IMR-90 (cell line): Measurements from ENCODE around the gene LPIN1. TPM values are rescaled to one million over a fixed set of nuclear protein-coding genes. Genes with fewer than 3 reads are reported as not detected.

Experiments
- ATAC-seq: fragments of 200-7000 bp; cut with Tn5 transposase; 2 replicates; pipeline ENCODE4 v1.9.1; 2020; ENCODE audit warnings: low read depth, mild to moderate bottlenecking, moderate library complexity
- BruUV-seq: library from RNA; stranded (reverse); fragments of 400-500 nt; replicated peaks from 2 replicates; lab custom pipeline; 2021; lab: Mats Ljungman, UMichigan
- CTCF ChIA-PET: fragments of 300-600 bp; formaldehyde crosslinking; extraction: SDS; loops from one replicate; lab custom pipeline; 2021; ENCODE audit warnings: antibody characterized with exemption; lab: Yijun Ruan, JAX
- POLR2A ChIA-PET: fragments of 300-600 bp; sonication (Branson Sonifier 250); formaldehyde crosslinking; loops from one replicate; lab custom pipeline; 2022; ENCODE audit warnings: antibody characterized with exemption; ENCODE audit not compliant: unreplicated experiment; lab: Charles Lee
- DNase-seq: peaks from one replicate; pipeline ENCODE4 v3.0.0; 2013
- H2AFZ ChIP-seq: replicated peaks from 2 replicates; pipeline ENCODE3; 2013; ENCODE audit warnings: low read length, mild to moderate bottlenecking; ENCODE audit not compliant: poor library complexity
- H2AK5ac ChIP-seq: 2 replicates; pipeline ENCODE4 v1.6.1; 2013; ENCODE audit warnings: low read depth, low read length, inconsistent platforms
- H2AK9ac ChIP-seq: replicated peaks from 2 replicates; pipeline ENCODE3; 2013; ENCODE audit warnings: mild to moderate bottlenecking, low read depth, low read length, moderate library complexity; ENCODE audit not compliant: poor library complexity
- H2BK120ac ChIP-seq: 2 replicates; pipeline ENCODE4 v1.6.1; 2013; ENCODE audit warnings: low read depth, low read length, inconsistent platforms
- H2BK15ac ChIP-seq: 3 replicates; pipeline ENCODE4 v1.6.1; 2013; ENCODE audit warnings: low read depth, low read length, inconsistent platforms
- H2BK20ac ChIP-seq: 2 replicates; pipeline ENCODE4 v1.6.1; 2013; ENCODE audit warnings: low read depth, mild to moderate bottlenecking, inconsistent platforms, low read length, moderate library complexity
- H2BK5ac ChIP-seq: 2 replicates; pipeline ENCODE4 v1.6.1; 2013; ENCODE audit warnings: mild to moderate bottlenecking, low read depth, low read length, inconsistent platforms; ENCODE audit not compliant: poor library complexity, severe bottlenecking
- H3K14ac ChIP-seq: replicated peaks from 2 replicates; pipeline ENCODE4 v1.6.1; 2013; ENCODE audit warnings: low read depth, low read length, inconsistent platforms
- H3K18ac ChIP-seq: 2 replicates; pipeline ENCODE4 v1.6.1; 2013; ENCODE audit warnings: low read depth, low read length, control low read depth
- H3K23ac ChIP-seq: 2 replicates; pipeline ENCODE4 v1.6.1; 2013; ENCODE audit warnings: low read depth, low read length, inconsistent platforms
- H3K27ac ChIP-seq: 2 replicates; pipeline ENCODE4 v1.5.1; 2013; ENCODE audit warnings: mild to moderate bottlenecking, control low read depth, low read length; ENCODE audit not compliant: insufficient read depth
- H3K27me3 ChIP-seq: 2 replicates; pipeline ENCODE4 v1.6.1; 2013; ENCODE audit warnings: low read length; ENCODE audit not compliant: control insufficient read depth, insufficient read depth
- H3K36me3 ChIP-seq: 2 replicates; pipeline ENCODE4 v1.6.1; 2013; ENCODE audit warnings: low read length, mixed read lengths; ENCODE audit not compliant: control insufficient read depth, insufficient read depth
- H3K4ac ChIP-seq: 2 replicates; pipeline ENCODE4 v1.6.1; 2013; ENCODE audit warnings: low read depth, low read length, inconsistent platforms
- H3K4me1 ChIP-seq: 2 replicates; pipeline ENCODE4 v1.6.1; 2013; ENCODE audit warnings: low read length, mixed read lengths; ENCODE audit not compliant: control insufficient read depth, insufficient read depth
- H3K4me2 ChIP-seq: 2 replicates; pipeline ENCODE4 v1.6.1; 2013; ENCODE audit warnings: low read depth, mild to moderate bottlenecking, control low read depth, low read length, moderate library complexity
- H3K4me3 ChIP-seq: 2 replicates; pipeline ENCODE4 v1.5.1; 2013; ENCODE audit warnings: low read depth, mild to moderate bottlenecking, control low read depth, low read length, moderate library complexity; ENCODE audit not compliant: insufficient read depth
- H3K56ac ChIP-seq: 2 replicates; pipeline ENCODE4 v1.6.1; 2013; ENCODE audit warnings: low read length, inconsistent platforms; ENCODE audit not compliant: insufficient read depth; ENCODE audit errors: extremely low read depth
- H3K79me1 ChIP-seq, 2 experiments: 2 replicates each; pipeline ENCODE4 v1.6.1; 2013; ENCODE audit warnings: low read length in 2 of 2, inconsistent platforms in 1 of 2, low read depth in 1 of 2
- H3K9ac ChIP-seq: 2 replicates; pipeline ENCODE4 v1.6.1; 2013; ENCODE audit warnings: low read depth, low read length, control low read depth
- H3K9me1 ChIP-seq: 2 replicates; pipeline ENCODE4 v1.6.1; 2013; ENCODE audit warnings: low read length, inconsistent platforms; ENCODE audit not compliant: insufficient read depth
- H3K9me3 ChIP-seq: 2 replicates; pipeline ENCODE4 v1.6.1; 2013; ENCODE audit warnings: low read length; ENCODE audit not compliant: control insufficient read depth, insufficient read depth
- H4K20me1 ChIP-seq: 2 replicates; pipeline ENCODE4 v1.6.1; 2013; ENCODE audit warnings: low read length, inconsistent platforms; ENCODE audit not compliant: insufficient read depth
- H4K5ac ChIP-seq: 2 replicates; pipeline ENCODE4 v1.6.1; 2013; ENCODE audit warnings: mild to moderate bottlenecking, low read depth, low read length, control low read depth
- H4K8ac ChIP-seq, 2 experiments: 2 replicates each; pipeline ENCODE4 v1.6.1; 2013; ENCODE audit warnings: low read depth in 2 of 2, low read length in 2 of 2, control low read depth in 1 of 2, inconsistent platforms in 1 of 2
- H4K91ac ChIP-seq: 2 replicates; pipeline ENCODE4 v1.6.1; 2013; ENCODE audit warnings: low read depth, low read length, inconsistent platforms; ENCODE audit not compliant: insufficient read depth
- CHD1 ChIP-seq: IDR thresholded peaks from 2 replicates; pipeline ENCODE4 v1.6.1; 2012; ENCODE audit warnings: low read depth, low read length, improper control_type of control experiment
- MAZ ChIP-seq: IDR thresholded peaks from 2 replicates; pipeline ENCODE4 v1.6.1; 2012; ENCODE audit warnings: low read depth, mild to moderate bottlenecking, low read length, improper control_type of control experiment, moderate library complexity, borderline replicate concordance
- POLR2A ChIP-seq: IDR thresholded peaks from 2 replicates; pipeline ENCODE4 v1.6.1; 2012; ENCODE audit warnings: mild to moderate bottlenecking, low read depth, low read length
- RAD21 ChIP-seq: IDR thresholded peaks from 2 replicates; pipeline ENCODE4 v1.6.1; 2012; ENCODE audit warnings: low read length, improper control_type of control experiment
- RCOR1 ChIP-seq: IDR thresholded peaks from 2 replicates; pipeline ENCODE4 v1.6.1; 2012; ENCODE audit warnings: mild to moderate bottlenecking, low read length, improper control_type of control experiment; ENCODE audit not compliant: insufficient replicate concordance
- RFX5 ChIP-seq: IDR thresholded peaks from 2 replicates; pipeline ENCODE4 v1.8.0; 2012; ENCODE audit warnings: low read depth, mild to moderate bottlenecking, low read length, moderate library complexity
- WGBS, 2 experiments: methylation state at CpG; one replicate each; pipeline versions ENCODE4 v1.1.5 to v1.1.7; 2013; ENCODE audit warnings: missing lambda C conversion rate in 2 of 2; ENCODE audit not compliant: insufficient read length in 1 of 2; ENCODE audit errors: extremely low coverage in 2 of 2; 5-methylcytosine and 5-hydroxymethylcytosine counted together
- dilution Hi-C: fragments of 300-500 bp; cut with HindIII; formaldehyde crosslinking; loops from one replicate; pipeline ENCODE4 v1.14.3; 2018; ENCODE audit warnings: low sequenced_read_pairs; ENCODE audit not compliant: unreplicated experiment
- in situ Hi-C: fragments of 300-500 bp; cut with MboI; formaldehyde crosslinking; loops from 3 replicates; pipeline ENCODE4 v1.14.3; 2019; ENCODE audit warnings: low sequenced_read_pairs, inconsistent platforms, mixed read lengths
- intact Hi-C: fragments of 100-400 bp; cut with micrococcal nuclease; formaldehyde crosslinking; loops from 2 replicates; pipeline ENCODE4 v1.10.0; 2022
- polyA plus RNA-seq, 3 experiments: library from polyadenylated mRNA; depleted of rRNA; stranded (reverse); fragments of >200 nt; gene quantifications; 2 replicates each; pipeline ENCODE4 v1.2.3, GENCODE V29; 2012; ENCODE audit warnings: low replicate concordance in 1 of 3
- total RNA-seq: library from RNA; depleted of rRNA; stranded (reverse); fragments of >200 nt; gene quantifications from 2 replicates; pipeline ENCODE4 v1.2.3, GENCODE V29; 2012
- TF ChIP-seq, protein P1 (sequence below): conservative IDR thresholded peaks from 2 replicates; pipeline ENCODE4 v1.5.1; 2012; ENCODE audit warnings: mild to moderate bottlenecking, low read depth, low read length, improper control_type of control experiment
- TF ChIP-seq, protein P2 (sequence below): fragments of 150-350 bp; IDR thresholded peaks from 2 replicates; pipeline ENCODE4 v1.6.1; 2017; ENCODE audit warnings: mild to moderate bottlenecking, antibody characterized with exemption, low read length, low read depth

LPIN1 gene
- total and polyA plus RNA-seq, 2 of the 4 experiments (the other 2 are of a cell fraction): 21.3 to 25.1 TPM

DNA sequence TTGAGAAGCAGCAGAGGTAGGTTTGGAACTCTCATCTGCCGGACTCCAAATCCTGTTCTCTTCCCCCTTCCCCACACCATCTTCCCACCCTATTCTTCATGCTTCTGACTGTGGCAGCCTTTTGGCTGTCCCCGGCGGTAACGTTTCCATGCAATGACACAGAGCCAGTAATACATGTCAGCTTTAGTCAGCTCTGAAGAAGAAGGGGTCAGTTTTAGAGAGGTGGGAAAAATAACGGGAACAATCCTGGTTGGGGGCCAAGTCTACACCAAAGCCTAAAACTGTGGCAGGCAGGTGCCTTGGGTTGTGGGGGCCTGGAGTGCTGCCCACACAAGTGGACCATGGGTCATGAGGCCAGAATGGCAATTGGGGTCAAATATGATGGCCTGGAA, 106.8 kb downstream of the LPIN1 start:
- H4K8ac ChIP-seq: no peak overlapping the region
- no peak overlapping the region for H2BK15ac ChIP-seq
- H2BK120ac ChIP-seq: no peak overlapping the region
- H3K18ac ChIP-seq: no peak overlapping the region
- no peak overlapping the region for H4K5ac ChIP-seq
- no peaks in the 10 kb centered on the region for H3K79me1 ChIP-seq
- intact Hi-C loops (no loop called here), dilution Hi-C loops (no loop called here), in situ Hi-C loops (no loop called here)
- no peaks in the 10 kb centered on the region for H4K20me1 ChIP-seq
- no peak overlapping the region for H3K14ac ChIP-seq
- no peaks in the 10 kb centered on the region for H3K4me1 ChIP-seq
- peaks cover 2% of the 10 kb centered on the region; the same call in 1 of the 2 replicates for H3K9me3 ChIP-seq
- no peak overlapping the region for H2BK5ac ChIP-seq
- TF ChIP-seq MAZ (no peak), POLR2A (no peak), RAD21 (no peak), RCOR1 (no peak), RFX5 (no peak), CHD1 (no peak)
- TF ChIP-seq, protein P1, sequence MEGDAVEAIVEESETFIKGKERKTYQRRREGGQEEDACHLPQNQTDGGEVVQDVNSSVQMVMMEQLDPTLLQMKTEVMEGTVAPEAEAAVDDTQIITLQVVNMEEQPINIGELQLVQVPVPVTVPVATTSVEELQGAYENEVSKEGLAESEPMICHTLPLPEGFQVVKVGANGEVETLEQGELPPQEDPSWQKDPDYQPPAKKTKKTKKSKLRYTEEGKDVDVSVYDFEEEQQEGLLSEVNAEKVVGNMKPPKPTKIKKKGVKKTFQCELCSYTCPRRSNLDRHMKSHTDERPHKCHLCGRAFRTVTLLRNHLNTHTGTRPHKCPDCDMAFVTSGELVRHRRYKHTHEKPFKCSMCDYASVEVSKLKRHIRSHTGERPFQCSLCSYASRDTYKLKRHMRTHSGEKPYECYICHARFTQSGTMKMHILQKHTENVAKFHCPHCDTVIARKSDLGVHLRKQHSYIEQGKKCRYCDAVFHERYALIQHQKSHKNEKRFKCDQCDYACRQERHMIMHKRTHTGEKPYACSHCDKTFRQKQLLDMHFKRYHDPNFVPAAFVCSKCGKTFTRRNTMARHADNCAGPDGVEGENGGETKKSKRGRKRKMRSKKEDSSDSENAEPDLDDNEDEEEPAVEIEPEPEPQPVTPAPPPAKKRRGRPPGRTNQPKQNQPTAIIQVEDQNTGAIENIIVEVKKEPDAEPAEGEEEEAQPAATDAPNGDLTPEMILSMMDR: no peak
- TF ChIP-seq, protein P2, sequence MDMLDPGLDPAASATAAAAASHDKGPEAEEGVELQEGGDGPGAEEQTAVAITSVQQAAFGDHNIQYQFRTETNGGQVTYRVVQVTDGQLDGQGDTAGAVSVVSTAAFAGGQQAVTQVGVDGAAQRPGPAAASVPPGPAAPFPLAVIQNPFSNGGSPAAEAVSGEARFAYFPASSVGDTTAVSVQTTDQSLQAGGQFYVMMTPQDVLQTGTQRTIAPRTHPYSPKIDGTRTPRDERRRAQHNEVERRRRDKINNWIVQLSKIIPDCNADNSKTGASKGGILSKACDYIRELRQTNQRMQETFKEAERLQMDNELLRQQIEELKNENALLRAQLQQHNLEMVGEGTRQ: no peak
- CTCF ChIA-PET: no interaction called here
- no peak overlapping the region for H3K27ac ChIP-seq
- H3K4ac ChIP-seq: no peak overlapping the region
- 14% methylated on average over 1 of the region's 5 CpGs; no CpG with 5 or more reads in 1 of the 2 experiments for WGBS, 2 experiments
- H3K9me1 ChIP-seq: peaks cover 7% of the 10 kb centered on the region; the same call in 1 of the 2 replicates
- no peak overlapping the region for H2AFZ ChIP-seq
- POLR2A ChIA-PET: no interaction called here
- no peak overlapping the region for H3K4me2 ChIP-seq
- no peak overlapping the region for H4K91ac ChIP-seq
- H3K23ac ChIP-seq: no peak overlapping the region
- peak overlapping the region; percentile 15 for H2AK9ac ChIP-seq
- no peak overlapping the region for H3K56ac ChIP-seq
- H3K4me3 ChIP-seq: no peak overlapping the region
- no peak overlapping the region for H3K9ac ChIP-seq
- DNase-seq: no peak
- peaks cover 4% of the 10 kb centered on the region; the same call in 1 of the 2 replicates for H3K27me3 ChIP-seq
- no peaks in the 10 kb centered on the region for H3K36me3 ChIP-seq
- no peak for ATAC-seq
- no peak overlapping the region for H2AK5ac ChIP-seq
- BruUV-seq: no TSS peak
- H2BK20ac ChIP-seq: no peak overlapping the region
